HG03520 (cell line): ENCODE results near the gene UGT1A9.
"Not testable (repeated sequence)": the region's sequence is repeated elsewhere in the genome, so short reads cannot be mapped to it uniquely, and the experiment has no call there.

Experiments
- ATAC-seq: cut with Tn5 transposase; IDR thresholded peaks from one replicate; pipeline ENCODE4 v1.9.1; 2021; ENCODE audit warnings: mild to moderate bottlenecking, moderate library complexity; ENCODE audit not compliant: unreplicated experiment

The UGT1A9 gene

GRCh38 chr2:233708942-233709341, 37.2 kb downstream of the UGT1A9 start:
- no peak for ATAC-seq

- no peak for ATAC-seq
Measured at GRCh38 chr2:233711312-233712008, 39.8 kb downstream of the UGT1A9 start.

GRCh38 chr2:233712611-233713261, 41.0 kb downstream of the UGT1A9 start, which contains the start of gene UGT1A5:
Gene UGT1A5 (plus strand): TSS chr2:233712907. CDS start chr2:233712992, 85 bp downstream.
- ATAC-seq: no peak

- ATAC-seq: no peak
Measured at GRCh38 chr2:233713262-233713615, 41.5 kb downstream of the UGT1A9 start.

GRCh38 chr2:233714121-233714520, 42.4 kb downstream of the UGT1A9 start:
- no peak for ATAC-seq

GRCh38 chr2:233718552-233718951, 46.9 kb downstream of the UGT1A9 start, which contains the start of gene UGT1A4:
Gene UGT1A4 (plus strand): TSS chr2:233718736. CDS start chr2:233718821, 85 bp downstream.
- ATAC-seq: no peak

GRCh38 chr2:233728723-233729301, 57.1 kb downstream of the UGT1A9 start, which contains the start of gene UGT1A3:
Gene UGT1A3 (plus strand): TSS chr2:233729042. CDS start chr2:233729127, 85 bp downstream.
- ATAC-seq: no peak

GRCh38 chr2:233736868-233737653, 65.4 kb downstream of the UGT1A9 start:
- ATAC-seq: not testable (repeated sequence)

GRCh38 chr2:233740870-233741269, 69.2 kb downstream of the UGT1A9 start:
- no peak for ATAC-seq

- no peak for ATAC-seq
Measured at GRCh38 chr2:233743464-233744259, 72.0 kb downstream of the UGT1A9 start.

- ATAC-seq: no peak
Measured at GRCh38 chr2:233745073-233745755, 73.5 kb downstream of the UGT1A9 start.

- ATAC-seq: not testable (repeated sequence)
Measured at GRCh38 chr2:233745838-233746237, 74.1 kb downstream of the UGT1A9 start.

GRCh38 chr2:233746475-233747282, 75.0 kb downstream of the UGT1A9 start:
- ATAC-seq: no peak

GRCh38 chr2:233747283-233747544, 75.5 kb downstream of the UGT1A9 start:
- ATAC-seq: no peak

GRCh38 chr2:233750689-233751088, 79.0 kb downstream of the UGT1A9 start:
- not testable (repeated sequence) for ATAC-seq

GRCh38 chr2:233751212-233752009, 79.7 kb downstream of the UGT1A9 start:
- ATAC-seq: not testable (repeated sequence)

- ATAC-seq: no peak
Measured at GRCh38 chr2:233754872-233755611, 83.3 kb downstream of the UGT1A9 start.
